HG02943 (cell line): ENCODE data around the gene JARID2.
A peak's percentile ranks its signal among the peaks of the same experiment; 100 is the strongest.
"Not testable (repeated sequence)": the region's sequence is repeated elsewhere in the genome, so short reads cannot be mapped to it uniquely, and the experiment has no call there.

ENCODE experiments used
- ATAC-seq: cut with Tn5 transposase; IDR thresholded peaks from one replicate; pipeline ENCODE4 v1.9.1; 2021; ENCODE audit warnings: mild to moderate bottlenecking, low read depth, moderate library complexity; ENCODE audit not compliant: unreplicated experiment

JARID2 gene

DNA sequence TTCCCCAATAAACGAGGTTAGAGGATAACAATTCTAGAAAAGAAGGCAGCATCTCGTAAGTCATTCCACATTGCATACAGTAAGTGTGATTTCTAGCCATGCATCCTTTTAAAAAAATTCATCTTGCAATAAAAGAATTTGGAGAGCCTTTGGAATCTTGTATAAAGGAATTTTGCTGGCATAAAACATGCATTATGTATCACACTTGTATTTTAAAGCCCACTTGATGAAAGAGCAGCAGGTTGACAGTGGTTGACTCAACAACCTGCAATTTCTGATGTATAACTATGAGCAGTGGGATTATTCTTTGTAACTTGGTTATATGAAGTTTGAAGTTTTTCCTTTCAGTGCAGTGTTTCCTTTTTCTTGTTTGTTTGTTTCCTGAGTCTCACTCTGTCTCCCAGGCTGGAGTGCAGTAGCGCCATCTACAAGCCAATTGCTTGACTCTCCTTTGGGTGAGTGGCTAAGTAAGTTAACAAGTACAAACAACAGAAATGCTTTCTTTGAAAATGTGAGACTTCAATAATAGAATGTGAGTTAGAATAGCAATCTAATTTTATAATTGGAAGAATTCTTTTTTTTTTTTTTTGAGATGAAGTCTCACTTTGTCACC lies 39.9 kb downstream of the JARID2 start:
- no peak for ATAC-seq

DNA sequence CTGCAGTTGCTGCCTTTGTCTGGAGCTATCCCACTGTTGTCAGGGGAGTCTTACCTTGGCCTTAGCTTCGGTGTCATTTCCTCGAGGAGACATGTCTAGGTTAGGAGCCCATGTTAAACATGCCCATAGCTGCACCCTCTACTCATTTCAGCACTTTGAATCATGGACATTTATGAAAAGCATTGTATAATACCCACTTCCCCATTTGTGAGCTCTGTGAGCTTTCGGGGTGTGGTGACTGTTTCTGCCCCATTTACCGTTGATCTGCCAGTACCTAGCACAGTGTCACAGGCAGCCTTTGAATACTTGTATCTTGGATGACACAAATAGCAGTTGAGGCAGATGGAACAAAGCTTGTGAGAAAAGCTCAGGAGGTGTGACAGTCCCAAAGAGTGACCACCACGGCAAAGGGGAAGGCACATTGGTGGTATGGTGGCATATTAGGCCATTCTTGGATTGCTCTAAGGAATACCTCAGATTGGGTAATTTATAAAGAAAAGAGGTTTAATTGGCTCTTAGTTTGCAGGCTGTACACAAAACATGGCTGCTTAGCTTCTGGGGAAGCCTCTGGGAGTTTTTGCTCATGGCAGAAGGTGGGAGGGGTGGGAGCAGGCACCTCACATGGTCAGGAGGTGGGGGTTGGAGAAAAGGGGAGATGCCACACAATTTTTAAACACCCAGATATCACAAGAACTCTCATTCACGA lies 42.0 kb downstream of the JARID2 start:
- peak; percentile 98 for ATAC-seq

DNA sequence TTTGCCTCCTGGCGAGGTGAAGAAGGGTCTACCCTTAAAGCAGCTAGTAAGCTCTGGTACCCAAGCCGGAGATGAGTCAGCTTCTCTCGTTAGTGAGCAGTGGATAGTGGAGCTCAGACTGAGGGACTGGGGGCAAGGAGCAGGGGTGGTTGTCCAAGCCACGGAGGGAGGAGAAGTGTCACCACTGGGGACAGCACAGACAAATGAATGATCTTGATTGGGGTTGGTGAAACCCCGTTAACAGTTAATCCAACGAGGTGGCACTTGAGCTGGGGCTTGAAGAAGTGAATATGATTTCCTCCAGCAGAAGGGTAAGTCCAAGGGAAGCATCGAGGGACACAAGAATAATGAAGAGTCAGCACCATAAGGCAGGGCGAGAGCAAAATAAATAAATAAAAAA lies 43.0 kb downstream of the JARID2 start:
- no peak for ATAC-seq

DNA sequence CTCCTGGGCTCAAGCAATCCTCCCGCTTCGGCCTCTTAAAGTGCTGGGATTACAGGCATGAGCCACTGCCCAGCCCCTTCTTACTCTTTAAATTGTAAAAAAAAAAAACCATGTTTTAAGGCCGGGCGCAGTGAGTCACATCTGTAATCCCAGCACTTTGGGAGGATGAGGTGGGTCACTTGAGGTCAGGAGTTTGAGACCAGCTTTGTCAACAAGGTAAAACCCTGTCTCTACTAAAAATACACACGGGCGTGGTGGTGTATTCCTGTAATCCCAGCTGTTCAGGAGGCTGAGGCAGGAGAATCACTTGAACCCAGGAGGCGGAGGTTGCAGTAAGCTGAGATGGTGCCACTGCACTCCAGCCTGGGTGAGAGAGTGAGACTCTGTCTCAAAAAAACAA lies 43.6 kb downstream of the JARID2 start:
- not testable (repeated sequence) for ATAC-seq

DNA sequence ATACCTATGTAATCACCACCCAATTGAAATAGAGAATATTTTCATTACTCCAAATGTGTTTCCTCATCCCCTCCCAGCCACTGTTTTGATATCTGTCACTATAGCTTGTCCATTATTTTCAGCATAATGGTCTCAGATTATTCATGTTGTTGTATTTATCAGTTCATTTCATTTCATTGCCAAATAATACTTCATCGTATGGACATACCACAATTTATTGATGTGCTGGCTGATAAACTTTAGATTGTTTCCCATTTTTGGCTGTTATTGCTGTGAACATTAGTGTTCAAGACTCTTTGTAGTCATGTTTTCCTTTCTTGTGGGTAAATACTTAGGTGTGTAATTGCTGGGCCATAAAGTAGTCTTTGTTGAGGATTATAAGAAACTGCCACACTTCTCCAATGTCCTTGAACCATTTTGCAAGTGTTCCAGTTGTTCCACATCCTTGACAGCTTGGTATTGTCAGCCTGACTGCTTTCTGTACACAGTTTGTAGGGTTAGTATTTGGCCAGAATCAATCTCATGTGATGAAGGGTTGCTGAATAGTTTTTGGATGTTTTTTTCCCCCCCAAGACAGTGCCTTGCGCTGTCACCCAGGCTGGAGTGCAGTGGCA lies 44.3 kb downstream of the JARID2 start:
- ATAC-seq, result no peak

DNA sequence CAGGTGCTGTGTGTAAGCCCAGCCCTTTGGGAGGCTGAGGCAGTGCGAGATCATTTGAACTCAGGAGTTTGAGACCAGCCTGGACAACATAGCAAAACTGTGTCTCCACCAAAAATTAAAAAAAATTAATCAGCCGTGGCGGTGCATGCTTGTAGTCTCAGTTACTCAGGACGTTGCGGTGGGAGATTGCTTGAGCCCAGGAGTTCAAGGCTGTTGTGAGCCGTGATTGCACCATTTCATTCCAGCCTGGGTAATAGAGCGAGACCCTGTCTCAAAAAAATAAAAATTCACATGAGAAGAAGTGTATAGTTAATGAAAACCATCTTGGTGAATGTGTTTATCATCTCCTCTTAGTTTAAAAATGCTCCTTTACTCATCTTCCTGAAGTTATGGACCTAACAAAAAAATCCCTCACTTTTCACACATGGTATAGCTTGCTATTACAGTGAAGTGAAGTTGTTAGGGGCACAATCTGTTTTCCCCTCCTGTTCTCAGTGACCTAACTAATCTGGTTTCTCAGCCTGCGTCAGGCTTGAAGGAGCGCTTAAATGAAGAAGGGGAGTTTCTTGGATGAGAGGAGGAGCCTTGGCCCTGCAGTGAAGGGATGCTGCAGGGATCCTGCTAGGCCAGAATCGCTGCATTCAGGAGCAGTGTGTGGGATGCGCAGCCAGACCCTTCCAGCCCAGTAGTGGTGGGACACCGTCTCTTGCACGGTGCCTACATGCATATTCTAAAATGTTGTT lies 45.3 kb downstream of the JARID2 start:
- no peak for ATAC-seq

DNA sequence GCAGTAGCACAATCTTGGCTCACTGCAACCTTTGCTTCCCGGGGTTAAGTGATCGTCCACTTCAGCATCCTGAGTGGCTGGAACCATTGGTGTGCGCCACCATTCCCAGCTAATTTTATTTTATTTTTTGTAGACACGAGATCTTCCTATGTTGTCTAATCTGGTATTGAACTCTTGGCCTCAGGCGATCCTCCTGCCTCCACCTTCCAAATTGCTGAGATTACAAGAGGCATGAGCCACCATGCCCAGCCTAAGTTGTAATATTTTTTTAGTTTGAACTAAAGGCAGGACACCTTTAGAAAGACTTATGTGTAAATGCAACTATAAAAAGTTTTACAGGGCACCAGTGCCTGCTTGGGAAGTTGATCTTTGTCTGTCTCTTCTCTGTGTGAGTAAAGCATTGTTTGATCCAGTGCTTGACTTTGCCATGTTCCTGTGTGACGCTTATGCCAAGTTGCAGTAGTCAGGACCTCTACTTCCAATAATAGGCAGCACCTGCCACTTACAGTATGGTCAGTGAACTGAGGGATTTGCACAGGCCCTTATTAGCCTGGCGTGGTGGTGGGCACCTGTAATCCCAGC lies 46.9 kb downstream of the JARID2 start:
- ATAC-seq, result no peak

DNA sequence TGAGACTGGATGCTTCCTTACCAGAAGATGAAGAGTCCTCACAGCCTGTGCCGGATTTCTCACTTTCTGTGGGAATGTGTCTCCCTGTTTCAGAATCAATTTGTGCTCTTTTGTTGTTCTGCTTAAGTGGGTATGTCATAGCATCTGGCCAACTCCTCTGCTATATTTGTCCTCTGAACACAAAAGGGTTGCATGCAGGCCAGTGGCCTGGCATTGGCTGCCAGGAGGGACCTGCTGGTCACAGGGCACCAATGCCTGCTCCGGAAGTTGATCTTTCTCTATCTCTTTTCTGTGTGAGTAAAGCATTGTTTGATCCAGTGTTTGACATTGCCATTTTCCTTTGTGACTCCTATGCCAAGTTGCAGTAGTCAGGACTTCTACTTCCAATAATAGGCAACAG lies 47.8 kb downstream of the JARID2 start:
- no peak for ATAC-seq

DNA sequence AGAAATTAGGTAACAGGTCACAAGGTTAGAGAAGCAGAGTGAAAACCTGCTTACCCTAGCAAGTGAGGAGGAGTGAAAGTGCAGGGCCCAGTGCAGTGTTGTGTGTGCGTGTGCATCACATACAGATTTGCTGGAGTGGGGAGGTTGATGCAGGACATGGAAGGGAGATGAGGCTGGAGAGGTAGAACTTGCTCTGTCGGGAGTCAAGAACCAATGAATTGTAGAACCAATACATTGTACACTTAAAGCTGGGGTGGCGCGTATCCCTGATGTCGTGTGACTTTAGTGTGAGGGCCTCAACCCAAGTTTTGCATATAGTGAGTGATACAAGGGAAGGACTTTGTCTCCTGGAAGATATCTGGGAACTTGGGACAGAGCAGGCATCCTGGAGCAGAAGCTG lies 48.6 kb downstream of the JARID2 start:
- ATAC-seq, result no peak

DNA sequence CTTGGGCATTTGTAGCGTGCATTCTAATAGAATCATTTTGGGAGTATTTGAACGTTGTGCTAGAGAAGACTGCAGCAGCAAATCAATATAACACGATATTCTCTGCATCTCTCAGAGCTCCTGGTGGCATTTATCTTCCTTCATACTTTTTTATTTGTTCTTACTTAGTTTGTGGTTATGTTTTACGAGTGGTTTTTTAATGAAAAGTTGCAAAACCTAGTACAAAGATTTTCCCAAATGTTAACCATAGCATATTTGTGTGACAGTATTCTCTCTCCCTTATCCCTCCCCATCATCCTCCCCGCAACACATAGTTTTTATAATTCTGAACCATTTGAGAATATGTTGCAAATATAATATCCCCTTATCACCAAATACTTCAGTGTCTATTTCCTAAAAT lies 50.4 kb downstream of the JARID2 start:
- no peak for ATAC-seq

DNA sequence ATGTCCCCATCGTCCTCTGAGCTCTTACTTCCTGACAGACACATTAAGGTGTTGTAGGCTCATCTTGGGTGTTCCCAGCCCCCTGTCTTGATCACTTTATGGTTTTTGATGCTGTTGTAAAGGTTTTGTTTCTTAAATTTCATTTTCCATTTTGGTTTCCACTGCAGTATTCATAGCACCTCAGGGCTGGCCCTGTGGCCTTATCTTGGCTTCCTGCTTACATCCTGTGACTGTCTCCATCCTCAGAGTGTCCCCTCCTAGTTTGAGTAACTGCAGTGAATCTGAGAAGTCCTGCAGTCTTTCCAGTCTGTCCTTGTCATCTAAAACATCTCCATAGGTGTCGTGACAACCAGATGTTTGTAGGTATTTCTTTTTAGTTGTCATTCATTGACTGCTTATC lies 50.9 kb downstream of the JARID2 start:
- ATAC-seq, result no peak

DNA sequence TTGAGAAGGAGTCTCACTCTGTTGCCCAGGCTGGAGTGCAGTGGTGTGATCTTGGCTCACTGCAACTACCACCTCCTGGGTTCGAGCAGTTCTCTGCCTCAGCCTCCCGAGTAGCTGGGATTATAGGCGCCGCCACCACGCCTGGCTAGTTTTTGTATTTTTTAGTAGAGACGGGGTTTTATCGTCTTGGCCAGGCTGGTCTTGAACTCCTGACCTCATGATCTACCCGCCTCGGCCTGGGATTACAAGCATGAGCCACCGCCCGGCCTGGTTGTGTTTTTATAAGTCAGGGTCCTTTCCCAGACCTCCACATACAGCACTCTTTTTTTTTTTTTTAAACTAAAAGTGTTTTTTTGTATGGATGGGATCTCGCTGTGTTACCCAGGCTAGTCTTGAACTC lies 51.3 kb downstream of the JARID2 start:
- not testable (repeated sequence) for ATAC-seq

DNA sequence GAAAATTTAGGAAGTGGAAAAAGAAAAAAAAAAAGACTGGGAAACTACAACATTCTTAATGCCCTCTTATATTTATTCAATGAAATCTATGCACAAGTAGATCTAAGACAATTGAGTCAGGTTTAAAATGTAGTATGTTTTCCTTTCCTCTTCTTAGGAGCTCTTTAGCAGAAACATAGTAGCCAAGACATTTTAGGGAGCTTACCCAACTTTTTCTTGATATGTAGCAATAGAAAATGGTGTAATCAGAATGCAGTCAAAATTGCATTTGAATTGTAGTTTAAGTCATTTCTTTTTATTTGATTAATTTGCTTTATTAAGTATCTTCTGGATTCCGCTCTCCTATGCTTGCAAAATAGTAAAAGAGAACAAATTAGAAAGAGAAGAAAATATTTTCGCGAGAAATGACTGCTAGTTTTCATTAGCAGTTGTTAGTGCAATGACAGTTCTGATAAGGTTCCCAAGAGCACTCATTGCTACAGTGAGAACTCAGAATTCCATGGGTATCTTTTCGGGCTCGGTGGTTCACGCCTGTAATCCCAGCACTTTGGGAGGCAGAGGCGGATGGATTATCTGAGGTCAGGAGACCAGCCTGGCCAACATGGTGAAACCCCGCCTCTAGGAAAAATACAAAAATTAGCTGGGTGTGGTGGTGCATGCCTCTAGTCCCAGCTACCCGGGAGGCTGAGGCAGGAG lies 52.2 kb downstream of the JARID2 start:
- no peak for ATAC-seq

DNA sequence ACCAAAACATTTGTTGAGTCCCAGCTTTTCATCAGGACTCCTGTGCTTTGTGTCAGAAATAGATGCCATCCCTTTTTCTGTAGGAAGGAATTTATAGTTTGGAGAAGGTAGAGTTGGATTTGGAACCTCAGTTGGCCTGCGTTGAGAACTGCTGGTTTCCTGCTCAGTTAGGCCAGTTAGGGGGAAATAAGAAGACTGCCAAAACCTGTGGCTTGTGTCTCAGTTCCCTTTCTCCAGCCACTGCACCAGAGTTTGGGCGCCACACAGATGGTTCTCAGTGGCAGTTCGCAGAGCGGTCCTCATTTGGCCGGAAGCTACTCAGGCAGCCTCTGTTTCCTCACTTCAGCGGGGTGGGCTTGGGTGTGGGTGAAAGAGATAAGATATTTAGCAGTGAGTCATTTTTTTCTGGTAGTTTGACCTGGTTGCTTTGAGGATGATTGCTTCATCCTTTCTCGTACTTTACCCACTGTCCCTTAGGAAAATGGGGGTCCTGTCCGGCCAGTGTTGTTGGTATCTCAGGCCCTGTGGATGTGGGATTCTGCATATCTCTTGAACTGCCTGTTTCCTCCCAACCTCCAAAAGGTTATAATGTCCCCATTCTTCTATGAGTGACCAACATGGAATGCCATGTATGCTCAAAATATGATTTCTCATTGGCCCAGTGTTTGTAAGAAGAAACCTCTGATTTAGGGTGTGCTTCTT lies 53.7 kb downstream of the JARID2 start:
- peak; percentile 91 for ATAC-seq

DNA sequence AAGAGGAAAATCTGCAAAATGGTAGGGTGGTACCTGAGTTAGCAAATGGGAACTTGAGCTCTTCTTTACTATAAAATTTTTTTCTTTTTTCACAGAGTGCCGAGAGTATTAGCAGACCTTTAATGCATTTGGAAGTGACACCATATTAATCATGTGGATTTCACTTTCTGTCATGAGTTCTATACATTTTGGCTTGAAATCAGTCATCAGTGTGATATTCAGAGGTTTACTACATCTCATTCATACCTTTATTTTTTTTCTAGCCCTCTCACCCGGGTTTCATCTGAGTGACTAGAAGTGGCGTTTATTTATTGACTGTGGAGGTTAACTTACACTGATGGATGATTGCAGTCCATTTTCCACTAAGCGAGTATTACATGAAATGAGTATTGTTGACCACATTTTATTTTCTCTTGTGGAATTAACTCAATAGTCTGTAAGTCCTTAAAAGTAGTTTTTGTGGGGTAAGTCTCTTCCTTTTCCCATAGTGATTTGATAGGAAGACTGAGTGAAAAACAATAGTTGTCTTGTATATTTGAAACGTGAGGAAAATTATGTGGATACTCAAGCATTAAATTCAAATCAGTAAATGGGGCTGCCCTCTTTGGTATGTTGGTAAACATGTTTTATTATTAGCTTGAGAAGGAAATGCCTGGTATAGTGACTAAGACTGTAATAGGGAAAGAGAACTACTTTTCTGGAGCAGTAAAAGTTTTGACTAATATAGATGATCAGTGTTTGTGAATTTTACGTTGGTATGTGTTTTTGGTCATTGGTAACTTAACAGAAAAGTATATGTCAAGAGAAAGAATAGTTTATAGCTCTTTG lies 55.5 kb downstream of the JARID2 start:
- no peak for ATAC-seq

DNA sequence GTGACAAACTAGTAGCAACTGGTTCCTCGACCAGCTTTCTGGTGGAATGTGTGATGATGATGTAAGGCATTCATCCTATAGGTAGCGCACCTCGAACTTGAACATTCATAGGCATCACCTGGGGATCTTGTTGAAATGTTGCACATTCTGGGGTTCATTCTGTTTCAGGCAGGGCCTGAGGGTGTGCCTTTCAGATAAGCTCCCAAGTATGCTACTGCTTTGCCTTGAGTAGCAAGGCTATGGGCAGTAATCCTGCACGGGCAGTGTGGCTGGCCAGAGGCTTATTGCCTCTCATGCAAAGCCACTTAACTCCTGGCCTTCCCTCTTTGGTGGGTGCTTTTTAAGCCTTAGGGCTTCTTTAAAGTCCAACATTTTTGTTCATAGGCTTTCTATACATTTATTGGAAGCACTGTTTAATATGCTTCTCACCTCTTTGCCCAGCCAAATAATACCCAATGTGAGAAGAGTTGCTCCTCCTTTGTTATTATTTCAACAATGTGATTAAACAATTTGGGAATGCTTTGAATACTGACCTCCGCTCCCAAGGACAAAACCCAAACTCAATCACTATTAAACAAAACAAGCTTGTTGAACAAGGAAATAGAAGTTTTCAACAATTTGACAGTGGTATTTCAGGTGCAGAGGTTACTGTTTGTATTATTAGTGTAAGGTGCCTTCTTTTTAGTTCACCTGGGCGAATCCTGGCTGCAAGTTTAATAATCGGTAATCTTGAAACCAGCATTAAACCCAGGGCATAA lies 57.5 kb downstream of the JARID2 start:
- ATAC-seq, result no peak

DNA sequence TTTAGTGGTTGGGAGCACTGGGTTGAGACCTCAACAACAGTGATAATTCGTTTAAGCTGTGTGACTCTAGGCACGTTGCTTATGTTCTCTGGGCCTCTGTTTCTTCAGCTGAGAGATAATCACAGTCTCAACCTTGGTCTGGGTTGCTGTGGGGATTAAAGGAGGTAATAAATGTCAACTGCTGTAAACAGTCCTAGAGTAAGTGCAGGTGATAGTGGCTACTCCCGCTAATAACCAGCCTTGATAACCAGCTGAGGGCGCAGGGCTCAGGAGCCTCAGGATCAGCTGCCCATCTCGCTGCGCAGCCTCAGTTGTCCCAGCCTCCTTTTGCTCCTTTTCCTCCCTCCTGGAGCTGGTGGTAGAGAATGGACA lies 58.0 kb downstream of the JARID2 start:
- no peak for ATAC-seq

DNA sequence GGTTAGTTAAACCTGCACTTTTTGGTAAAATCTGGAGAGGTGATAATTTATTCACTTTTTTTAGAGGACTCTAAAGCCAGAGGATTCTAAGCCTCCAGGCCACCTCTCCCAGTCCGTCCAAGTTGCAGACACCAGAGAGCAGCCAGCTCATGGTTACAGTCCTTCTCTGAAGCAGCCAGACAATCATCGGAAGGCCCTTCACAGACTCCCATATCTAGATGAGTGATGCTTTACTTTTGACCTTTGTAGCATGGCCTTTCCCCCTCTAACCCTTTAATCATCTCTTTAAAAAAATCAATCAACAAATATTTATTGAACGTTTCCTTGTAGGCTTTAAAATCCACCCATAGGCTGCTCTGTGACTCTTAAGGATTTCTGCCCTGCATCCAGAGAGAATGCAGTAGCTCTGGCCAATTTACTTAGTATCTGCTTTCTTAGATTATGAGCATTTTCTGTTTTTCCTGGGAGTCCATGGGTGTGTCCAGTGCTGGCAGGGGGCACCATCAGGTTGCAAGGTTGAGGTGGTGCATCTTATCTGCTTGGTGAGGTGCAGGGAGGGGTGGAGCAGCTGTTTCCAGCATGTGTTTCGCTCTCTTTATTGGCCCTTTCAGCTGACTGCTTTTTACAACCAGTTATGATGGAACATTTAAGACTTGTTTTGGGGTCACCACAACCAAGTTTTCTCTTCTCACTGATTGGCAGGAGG lies 58.6 kb downstream of the JARID2 start:
- ATAC-seq, result no peak
